A549 (cell line): ENCODE results near the gene PLA1A.

Experiments used
- BCL3 ChIP-seq: fragments of >200 bp; sonication (Bioruptor Twin); formaldehyde crosslinking; IDR thresholded peaks from 3 replicates; pipeline ENCODE4 v1.6.1; 2016
- BHLHE40 ChIP-seq: IDR thresholded peaks from 2 replicates; pipeline ENCODE4 v1.6.1; 2012; ENCODE audit warnings: low read depth, low read length, inconsistent platforms
- CHD4 ChIP-seq: fragments of 200-600 bp; sonication (generic); IDR thresholded peaks from 2 replicates; pipeline ENCODE4 v1.6.1; 2016; ENCODE audit warnings: antibody characterized with exemption, mild to moderate bottlenecking, borderline replicate concordance
- CTCF ChIP-seq: fragments of >200 bp; sonication (Bioruptor Twin); formaldehyde crosslinking; IDR thresholded peaks from 3 replicates; pipeline ENCODE4 v1.5.1; 2016
- ELK1 ChIP-seq: fragments of 150-350 bp; IDR thresholded peaks from 2 replicates; pipeline ENCODE4 v1.6.1; 2014; ENCODE audit warnings: low read depth, mild to moderate bottlenecking, low read length
- KDM5A ChIP-seq: fragments of 200-600 bp; sonication (generic); IDR thresholded peaks from 2 replicates; pipeline ENCODE4 v1.6.1; 2016; ENCODE audit warnings: antibody characterized with exemption, mild to moderate bottlenecking
- PBX3 ChIP-seq: IDR thresholded peaks from 2 replicates; pipeline ENCODE4 v1.6.1; 2012
- POLR2A ChIP-seq: IDR thresholded peaks from 2 replicates; pipeline ENCODE4 v1.6.1; 2012; ENCODE audit warnings: mild to moderate bottlenecking, low read length
- REST ChIP-seq: fragments of 200-600 bp; sonication (generic); IDR thresholded peaks from 2 replicates; pipeline ENCODE4 v1.6.1; 2016; ENCODE audit warnings: antibody characterized with exemption, mild to moderate bottlenecking, moderate library complexity
- ZNF302 ChIP-seq: fragments of 250-450 bp; sonication (Bioruptor Pico); IDR thresholded peaks from 2 replicates; pipeline ENCODE4 v1.9.0; 2021; ENCODE audit warnings: inconsistent platforms, mild to moderate bottlenecking, moderate library complexity

- TF ChIP-seq KDM5A (no peak), POLR2A (no peak), ELK1 (no peak), REST (no peak), CTCF (no peak), CHD4 (no peak), BCL3 (no peak), BHLHE40 (no peak), ZNF302 (CRISPR knock-in tag) (no peak), PBX3 (no peak)
Measured at GRCh38 chr3:119626196-119626595, 28.5 kb downstream of the PLA1A start.
